WTC11 (cell line): Measurements from ENCODE around the gene VAV2. TPM values are rescaled to one million over a fixed set of nuclear protein-coding genes. Genes with fewer than 3 reads are reported as not detected.
A peak's percentile ranks its signal among the peaks of the same experiment; 100 is the strongest.

Source experiments
- ATAC-seq: fragments of 200-7000 bp; cut with Tn5 transposase; 2 replicates; pipeline ENCODE4 v1.10.0; 2021; ENCODE audit warnings: mild to moderate bottlenecking, moderate library complexity
- CTCF ChIA-PET: fragments of 300-600 bp; sonication (Branson Sonifier 250); formaldehyde crosslinking; loops from one replicate; lab custom pipeline; 2021; ENCODE audit warnings: antibody characterized with exemption; lab: Charles Lee
- POLR2A ChIA-PET: fragments of 350-600 bp; sonication (Branson Sonifier 250); formaldehyde crosslinking; loops from one replicate; lab custom pipeline; 2021; ENCODE audit warnings: antibody characterized with exemption; lab: Charles Lee
- DNase-seq: peaks from one replicate; pipeline ENCODE4 v3.0.0; 2021; ENCODE audit warnings: low spot score
- H3K27ac Mint-ChIP-seq: 2 replicates; pipeline ENCODE4 v1.8.0; 2021; ENCODE audit warnings: mixed read lengths
- H3K27me3 Mint-ChIP-seq: 2 replicates; pipeline ENCODE4 v1.8.0; 2021; ENCODE audit warnings: low read depth, mild to moderate bottlenecking, moderate library complexity, mixed read lengths
- H3K36me3 Mint-ChIP-seq: 2 replicates; pipeline ENCODE4 v1.8.0; 2021; ENCODE audit warnings: mixed read lengths
- H3K4me1 Mint-ChIP-seq: 2 replicates; pipeline ENCODE4 v1.8.0; 2022; ENCODE audit warnings: mixed read lengths
- H3K4me3 Mint-ChIP-seq: 2 replicates; pipeline ENCODE4 v1.8.0; 2021; ENCODE audit warnings: mild to moderate bottlenecking, moderate library complexity, mixed read lengths
- H3K9me3 Mint-ChIP-seq: 2 replicates; pipeline ENCODE4 v1.8.0; 2021; ENCODE audit warnings: mixed read lengths
- ATF1 ChIP-seq: sonication (generic); formaldehyde crosslinking; IDR thresholded peaks from 2 replicates; pipeline ENCODE4 v1.8.1; 2023; ENCODE audit warnings: mild to moderate bottlenecking, moderate library complexity, missing genetic modification reagents
- ATF2 ChIP-seq: sonication (generic); formaldehyde crosslinking; IDR thresholded peaks from 2 replicates; pipeline ENCODE4 v1.8.1; 2022; ENCODE audit warnings: low read depth, missing genetic modification reagents, borderline replicate concordance
- CTCF ChIP-seq: fragments of 200-600 bp; IDR thresholded peaks from 2 replicates; pipeline ENCODE4 v1.8.0; 2022; ENCODE audit warnings: antibody characterized with exemption
- E2F5 ChIP-seq: sonication (generic); formaldehyde crosslinking; IDR thresholded peaks from 2 replicates; pipeline ENCODE4 v1.8.1; 2022; ENCODE audit warnings: mild to moderate bottlenecking, moderate library complexity, missing genetic modification reagents
- GABPB1 ChIP-seq: sonication (generic); formaldehyde crosslinking; IDR thresholded peaks from 2 replicates; pipeline ENCODE4 v1.8.1; 2023; ENCODE audit warnings: mild to moderate bottlenecking, missing genetic modification reagents
- JAZF1 ChIP-seq: fragments of 250-450 bp; sonication (Bioruptor Pico); IDR thresholded peaks from 2 replicates; pipeline ENCODE4 v1.9.0; 2021; ENCODE audit warnings: moderate library complexity, mild to moderate bottlenecking, inconsistent platforms
- KAT7 ChIP-seq: sonication (generic); formaldehyde crosslinking; IDR thresholded peaks from 2 replicates; pipeline ENCODE4 v1.8.1; 2023; ENCODE audit warnings: missing genetic modification reagents, mild to moderate bottlenecking, borderline replicate concordance
- MYBL2 ChIP-seq: sonication (generic); formaldehyde crosslinking; IDR thresholded peaks from 2 replicates; pipeline ENCODE4 v1.8.1; 2023; ENCODE audit warnings: mild to moderate bottlenecking, moderate library complexity, missing genetic modification reagents
- PRRX2 ChIP-seq: fragments of 250-450 bp; sonication (Bioruptor Pico); IDR thresholded peaks from 2 replicates; pipeline ENCODE4 v1.8.0; 2021; ENCODE audit warnings: mild to moderate bottlenecking
- RELA ChIP-seq: sonication (generic); formaldehyde crosslinking; IDR thresholded peaks from 2 replicates; pipeline ENCODE4 v1.8.1; 2022; ENCODE audit warnings: missing genetic modification reagents, mild to moderate bottlenecking, borderline replicate concordance
- SMAD3 ChIP-seq: sonication (generic); formaldehyde crosslinking; IDR thresholded peaks from 2 replicates; pipeline ENCODE4 v1.8.0; 2022; ENCODE audit warnings: missing genetic modification reagents, mild to moderate bottlenecking, borderline replicate concordance
- SOX15 ChIP-seq: fragments of 250-450 bp; sonication (Bioruptor Pico); IDR thresholded peaks from 2 replicates; pipeline ENCODE4 v1.9.0; 2021; ENCODE audit warnings: mild to moderate bottlenecking
- STAT6 ChIP-seq: sonication (generic); formaldehyde crosslinking; conservative IDR thresholded peaks from 2 replicates; pipeline ENCODE4 v1.8.1; 2023; ENCODE audit warnings: mild to moderate bottlenecking, low read depth, missing genetic modification reagents, moderate library complexity
- TEAD4 ChIP-seq: sonication (generic); formaldehyde crosslinking; IDR thresholded peaks from 2 replicates; pipeline ENCODE4 v1.8.0; 2022; ENCODE audit warnings: mild to moderate bottlenecking, missing genetic modification reagents
- TP53 ChIP-seq: sonication (generic); formaldehyde crosslinking; IDR thresholded peaks from 2 replicates; pipeline ENCODE4 v1.8.1; 2023; ENCODE audit warnings: mild to moderate bottlenecking, missing genetic modification reagents
- ZBTB43 ChIP-seq: sonication (generic); formaldehyde crosslinking; IDR thresholded peaks from 2 replicates; pipeline ENCODE4 v1.8.1; 2023; ENCODE audit warnings: mild to moderate bottlenecking, missing genetic modification reagents
- ZNF423 ChIP-seq: fragments of 250-450 bp; sonication (Bioruptor Pico); IDR thresholded peaks from 2 replicates; pipeline ENCODE4 v2.1.2; 2022; ENCODE audit warnings: mild to moderate bottlenecking, moderate library complexity
- ZNF425 ChIP-seq: fragments of 250-450 bp; sonication (Bioruptor Pico); conservative IDR thresholded peaks from 2 replicates; pipeline ENCODE4 v1.9.0; 2021; ENCODE audit warnings: mild to moderate bottlenecking
- total RNA-seq: library from RNA; stranded (reverse); gene quantifications from 3 replicates; pipeline ENCODE4 v1.2.3, GENCODE V29; 2021
- TF ChIP-seq, protein P1 (sequence below): sonication (generic); formaldehyde crosslinking; IDR thresholded peaks from 2 replicates; pipeline ENCODE4 v1.8.1; 2022; ENCODE audit warnings: missing genetic modification reagents, borderline replicate concordance
- TF ChIP-seq, protein P2 (sequence below): sonication (generic); formaldehyde crosslinking; conservative IDR thresholded peaks from 2 replicates; pipeline ENCODE4 v1.8.1; 2022; ENCODE audit warnings: mild to moderate bottlenecking, missing genetic modification reagents
- TF ChIP-seq, protein P3 (sequence below): sonication (generic); formaldehyde crosslinking; IDR thresholded peaks from 2 replicates; pipeline ENCODE4 v1.8.1; 2023; ENCODE audit warnings: mild to moderate bottlenecking, missing genetic modification reagents

VAV2 gene
- total RNA-seq, 1 experiment from 2014 or later: 39.7 TPM

DNA sequence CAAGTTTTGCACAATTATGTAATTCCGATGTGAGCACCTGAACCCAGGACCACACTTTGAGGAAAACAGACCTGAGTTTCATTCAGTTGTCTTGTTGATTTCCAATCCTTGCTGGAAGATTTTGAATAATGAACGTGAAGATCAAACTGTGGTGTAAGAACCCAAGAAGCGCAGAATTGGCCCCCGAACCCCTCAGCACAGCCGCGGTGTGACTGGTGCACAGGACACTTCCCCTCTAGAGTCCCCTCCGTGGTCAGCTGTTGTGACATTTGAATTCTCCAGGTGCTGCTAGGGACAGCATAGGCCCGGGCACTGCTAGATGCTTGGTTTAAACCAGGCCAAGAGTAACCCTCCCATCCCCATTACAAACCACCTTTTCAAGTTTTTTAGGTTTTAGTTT is 34.9 kb upstream of the VAV2 start:
- Mint-ChIP-seq H3K36me3 (peaks cover 9% of the 10 kb centered on the region), H3K27ac (0 out of 2 replicates have a peak overlapping the region, but pooled peaks have one; percentile 63), H3K4me3 (peak overlapping the region; percentile 68), H3K27me3 (no peaks in the 10 kb centered on the region), H3K4me1 (peaks cover 10% of the 10 kb centered on the region; the same call in 1 of the 2 replicates), H3K9me3 (no peaks in the 10 kb centered on the region)
- TF ChIP-seq SOX15 (CRISPR knock-in tag): no peak
- TF ChIP-seq STAT6 (CRISPR knock-in tag): no peak
- TF ChIP-seq ATF1 (CRISPR knock-in tag): no peak
- no peak for TF ChIP-seq TP53 (CRISPR knock-in tag)
- no peak for TF ChIP-seq MYBL2 (CRISPR knock-in tag)
- no peak for TF ChIP-seq ZNF423
- no peak for TF ChIP-seq GABPB1 (CRISPR knock-in tag)
- TF ChIP-seq ATF2 (CRISPR knock-in tag): no peak
- TF ChIP-seq, protein P1, sequence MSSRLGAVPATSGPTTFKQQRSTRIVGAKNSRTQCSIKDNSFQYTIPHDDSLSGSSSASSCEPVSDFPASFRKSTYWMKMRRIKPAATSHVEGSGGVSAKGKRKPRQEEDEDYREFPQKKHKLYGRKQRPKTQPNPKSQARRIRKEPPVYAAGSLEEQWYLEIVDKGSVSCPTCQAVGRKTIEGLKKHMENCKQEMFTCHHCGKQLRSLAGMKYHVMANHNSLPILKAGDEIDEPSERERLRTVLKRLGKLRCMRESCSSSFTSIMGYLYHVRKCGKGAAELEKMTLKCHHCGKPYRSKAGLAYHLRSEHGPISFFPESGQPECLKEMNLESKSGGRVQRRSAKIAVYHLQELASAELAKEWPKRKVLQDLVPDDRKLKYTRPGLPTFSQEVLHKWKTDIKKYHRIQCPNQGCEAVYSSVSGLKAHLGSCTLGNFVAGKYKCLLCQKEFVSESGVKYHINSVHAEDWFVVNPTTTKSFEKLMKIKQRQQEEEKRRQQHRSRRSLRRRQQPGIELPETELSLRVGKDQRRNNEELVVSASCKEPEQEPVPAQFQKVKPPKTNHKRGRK: no peak
- TF ChIP-seq PRRX2 (CRISPR knock-in tag): no peak
- TF ChIP-seq, protein P2, sequence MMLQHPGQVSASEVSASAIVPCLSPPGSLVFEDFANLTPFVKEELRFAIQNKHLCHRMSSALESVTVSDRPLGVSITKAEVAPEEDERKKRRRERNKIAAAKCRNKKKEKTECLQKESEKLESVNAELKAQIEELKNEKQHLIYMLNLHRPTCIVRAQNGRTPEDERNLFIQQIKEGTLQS (CRISPR knock-in tag): no peak
- TF ChIP-seq KAT7: no peak
- no peak for ATAC-seq
- CTCF ChIA-PET: no interaction called here
- no peak for DNase-seq
- POLR2A ChIA-PET: no interaction called here

DNA sequence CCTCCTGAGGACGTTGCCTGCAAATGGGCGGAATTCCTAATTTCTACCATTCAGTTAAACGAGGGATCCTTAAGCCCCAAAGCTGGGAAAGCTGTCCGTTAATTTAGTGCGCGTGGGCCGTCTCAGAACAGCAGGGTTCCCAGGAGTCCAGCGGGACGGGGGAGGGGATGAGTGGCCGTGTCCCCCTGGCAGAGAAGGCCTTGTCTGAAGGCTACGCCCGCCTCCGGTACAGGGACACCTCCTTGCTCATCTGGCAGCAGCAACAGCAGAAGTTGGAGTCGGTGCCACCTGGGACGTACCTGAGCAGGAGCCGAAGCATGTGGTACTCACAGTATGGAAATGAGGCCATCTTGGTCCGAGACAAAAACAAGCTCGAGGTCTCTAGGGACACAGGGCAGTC is 34.5 kb upstream of the VAV2 start:
- Mint-ChIP-seq H3K4me3 (peak overlapping the region; percentile 68), H3K27me3 (no peaks in the 10 kb centered on the region), H3K36me3 (peaks cover 9% of the 10 kb centered on the region), H3K4me1 (peaks cover 10% of the 10 kb centered on the region; the same call in 1 of the 2 replicates), H3K9me3 (no peaks in the 10 kb centered on the region), H3K27ac (no peak overlapping the region)
- DNase-seq (no peak), ATAC-seq (no peak)
- POLR2A ChIA-PET: no interaction called here
- CTCF ChIA-PET: interaction anchor here (0.9 to 2.8 kb wide), 5 partner anchors 72 to 284 kb away, joined by 3 to 24 read pairs (median 4); no protein-coding TSS in a partner anchor
- no peak for TF ChIP-seq JAZF1 (CRISPR knock-in tag)
- no peak for TF ChIP-seq SMAD3 (CRISPR knock-in tag)
- TF ChIP-seq ZNF425: no peak
- no peak for TF ChIP-seq KAT7
- no peak for TF ChIP-seq RELA (CRISPR knock-in tag)
- TF ChIP-seq, protein P3, sequence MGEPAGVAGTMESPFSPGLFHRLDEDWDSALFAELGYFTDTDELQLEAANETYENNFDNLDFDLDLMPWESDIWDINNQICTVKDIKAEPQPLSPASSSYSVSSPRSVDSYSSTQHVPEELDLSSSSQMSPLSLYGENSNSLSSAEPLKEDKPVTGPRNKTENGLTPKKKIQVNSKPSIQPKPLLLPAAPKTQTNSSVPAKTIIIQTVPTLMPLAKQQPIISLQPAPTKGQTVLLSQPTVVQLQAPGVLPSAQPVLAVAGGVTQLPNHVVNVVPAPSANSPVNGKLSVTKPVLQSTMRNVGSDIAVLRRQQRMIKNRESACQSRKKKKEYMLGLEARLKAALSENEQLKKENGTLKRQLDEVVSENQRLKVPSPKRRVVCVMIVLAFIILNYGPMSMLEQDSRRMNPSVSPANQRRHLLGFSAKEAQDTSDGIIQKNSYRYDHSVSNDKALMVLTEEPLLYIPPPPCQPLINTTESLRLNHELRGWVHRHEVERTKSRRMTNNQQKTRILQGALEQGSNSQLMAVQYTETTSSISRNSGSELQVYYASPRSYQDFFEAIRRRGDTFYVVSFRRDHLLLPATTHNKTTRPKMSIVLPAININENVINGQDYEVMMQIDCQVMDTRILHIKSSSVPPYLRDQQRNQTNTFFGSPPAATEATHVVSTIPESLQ (CRISPR knock-in tag): no peak
- no peak for TF ChIP-seq ZBTB43 (CRISPR knock-in tag)
- no peak for TF ChIP-seq TEAD4
- no peak for TF ChIP-seq CTCF
- no peak for TF ChIP-seq E2F5 (CRISPR knock-in tag)
